ENCODE data around the gene AKAP13. TPM values are rescaled to one million over a fixed set of nuclear protein-coding genes. Genes with fewer than 3 reads are reported as not detected.

Gene AKAP13
- total and polyA plus RNA-seq, 2 of the 13 experiments (the other 11 are each of a cell fraction or from before 2014, with no cell fraction given), result 6.7 to 27.1 TPM

GRCh38 chr15:85353516-85353915 lies 26.9 kb upstream of the AKAP13 start:
- ATAC-seq, result no peak
- Histone ChIP-seq H3K9ac (ENCODE audit: insufficient read depth, low read depth, low read length) (no peak overlapping the region), H3K4me2 (ENCODE audit: low read depth, low read length) (no peak overlapping the region), H3K36me3 (replicated peaks in 1 of 2; ENCODE audit: control insufficient read depth in 1 of 2, insufficient read depth in 2 of 2, low read length in 2 of 2) (no peaks in the 10 kb centered on the region), H3K4me1 (ENCODE audit: insufficient read depth, low read length) (peaks cover 17% of the 10 kb centered on the region), H3K4me3 (replicated peaks in 1 of 3; ENCODE audit: insufficient read depth in 1 of 3, low read depth in 2 of 3, low read length in 3 of 3) (no peak overlapping the region), H2AFZ (ENCODE audit: low read length) (no peak overlapping the region), H3K9me3 (ENCODE audit: low read length) (no peaks in the 10 kb centered on the region), H3K79me2 (ENCODE audit: insufficient read depth, low read length) (no peaks in the 10 kb centered on the region), H3K27ac (ENCODE audit: extremely low read length, insufficient read depth, low read length) (no peak overlapping the region), H3K27me3 (ENCODE audit: control insufficient read depth in 1 of 2, insufficient read depth in 2 of 2, low read length in 2 of 2) (no peaks in the 10 kb centered on the region), H4K20me1 (ENCODE audit: insufficient read depth, low read length) (no peaks in the 10 kb centered on the region)
- TF ChIP-seq FOXA1 (IDR thresholded peaks at IDR 0.05) (no peak), FOXA1 (CRISPR knock-in tag; IDR thresholded peaks at IDR 0.05) (no peak), RXRB (CRISPR knock-in tag; IDR thresholded peaks at IDR 0.05; ENCODE audit: borderline replicate concordance) (no peak), NR2F1 (CRISPR knock-in tag; IDR thresholded peaks at IDR 0.05) (no peak), ZNF549 (CRISPR knock-in tag; IDR thresholded peaks at IDR 0.05) (no peak), NCOR1 (IDR thresholded peaks at IDR 0.05; ENCODE audit: borderline replicate concordance, low read length) (no peak), MTA1 (CRISPR knock-in tag; IDR thresholded peaks at IDR 0.05; ENCODE audit: borderline replicate concordance) (no peak), JDP2 (CRISPR knock-in tag; IDR thresholded peaks at IDR 0.05; ENCODE audit: borderline replicate concordance) (no peak), MEIS1 (CRISPR knock-in tag; IDR thresholded peaks at IDR 0.05; ENCODE audit: borderline replicate concordance) (no peak), RFX1 (IDR thresholded peaks at IDR 0.05) (no peak), SMARCE1 (IDR thresholded peaks at IDR 0.05; ENCODE audit: borderline replicate concordance) (no peak)
- TF ChIP-seq, protein P1, sequence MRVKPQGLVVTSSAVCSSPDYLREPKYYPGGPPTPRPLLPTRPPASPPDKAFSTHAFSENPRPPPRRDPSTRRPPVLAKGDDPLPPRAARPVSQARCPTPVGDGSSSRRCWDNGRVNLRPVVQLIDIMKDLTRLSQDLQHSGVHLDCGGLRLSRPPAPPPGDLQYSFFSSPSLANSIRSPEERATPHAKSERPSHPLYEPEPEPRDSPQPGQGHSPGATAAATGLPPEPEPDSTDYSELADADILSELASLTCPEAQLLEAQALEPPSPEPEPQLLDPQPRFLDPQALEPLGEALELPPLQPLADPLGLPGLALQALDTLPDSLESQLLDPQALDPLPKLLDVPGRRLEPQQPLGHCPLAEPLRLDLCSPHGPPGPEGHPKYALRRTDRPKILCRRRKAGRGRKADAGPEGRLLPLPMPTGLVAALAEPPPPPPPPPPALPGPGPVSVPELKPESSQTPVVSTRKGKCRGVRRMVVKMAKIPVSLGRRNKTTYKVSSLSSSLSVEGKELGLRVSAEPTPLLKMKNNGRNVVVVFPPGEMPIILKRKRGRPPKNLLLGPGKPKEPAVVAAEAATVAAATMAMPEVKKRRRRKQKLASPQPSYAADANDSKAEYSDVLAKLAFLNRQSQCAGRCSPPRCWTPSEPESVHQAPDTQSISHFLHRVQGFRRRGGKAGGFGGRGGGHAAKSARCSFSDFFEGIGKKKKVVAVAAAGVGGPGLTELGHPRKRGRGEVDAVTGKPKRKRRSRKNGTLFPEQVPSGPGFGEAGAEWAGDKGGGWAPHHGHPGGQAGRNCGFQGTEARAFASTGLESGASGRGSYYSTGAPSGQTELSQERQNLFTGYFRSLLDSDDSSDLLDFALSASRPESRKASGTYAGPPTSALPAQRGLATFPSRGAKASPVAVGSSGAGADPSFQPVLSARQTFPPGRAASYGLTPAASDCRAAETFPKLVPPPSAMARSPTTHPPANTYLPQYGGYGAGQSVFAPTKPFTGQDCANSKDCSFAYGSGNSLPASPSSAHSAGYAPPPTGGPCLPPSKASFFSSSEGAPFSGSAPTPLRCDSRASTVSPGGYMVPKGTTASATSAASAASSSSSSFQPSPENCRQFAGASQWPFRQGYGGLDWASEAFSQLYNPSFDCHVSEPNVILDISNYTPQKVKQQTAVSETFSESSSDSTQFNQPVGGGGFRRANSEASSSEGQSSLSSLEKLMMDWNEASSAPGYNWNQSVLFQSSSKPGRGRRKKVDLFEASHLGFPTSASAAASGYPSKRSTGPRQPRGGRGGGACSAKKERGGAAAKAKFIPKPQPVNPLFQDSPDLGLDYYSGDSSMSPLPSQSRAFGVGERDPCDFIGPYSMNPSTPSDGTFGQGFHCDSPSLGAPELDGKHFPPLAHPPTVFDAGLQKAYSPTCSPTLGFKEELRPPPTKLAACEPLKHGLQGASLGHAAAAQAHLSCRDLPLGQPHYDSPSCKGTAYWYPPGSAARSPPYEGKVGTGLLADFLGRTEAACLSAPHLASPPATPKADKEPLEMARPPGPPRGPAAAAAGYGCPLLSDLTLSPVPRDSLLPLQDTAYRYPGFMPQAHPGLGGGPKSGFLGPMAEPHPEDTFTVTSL (CRISPR knock-in tag; IDR thresholded peaks at IDR 0.05; ENCODE audit: borderline replicate concordance), result no peak
- TF ChIP-seq, protein P2, sequence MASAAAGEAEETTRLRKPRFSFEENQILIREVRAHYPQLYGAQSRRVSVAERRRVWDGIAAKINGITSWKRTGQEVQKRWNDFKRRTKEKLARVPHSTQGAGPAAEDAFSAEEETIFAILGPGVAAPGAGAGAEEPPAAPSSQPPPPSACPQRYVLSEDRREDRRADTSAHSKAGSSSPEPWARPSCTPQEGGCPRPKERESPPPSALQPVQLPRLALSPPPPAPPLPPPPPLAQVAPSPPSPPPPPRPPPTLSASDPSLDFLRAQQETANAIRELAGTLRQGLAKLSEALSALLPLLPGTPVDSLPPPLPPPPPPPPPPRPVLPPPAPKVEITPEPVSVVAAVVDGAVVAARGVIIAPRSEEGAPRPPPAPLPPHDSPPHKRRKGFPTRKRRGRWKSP (CRISPR knock-in tag; IDR thresholded peaks at IDR 0.05), result no peak
- TF ChIP-seq, protein P3, sequence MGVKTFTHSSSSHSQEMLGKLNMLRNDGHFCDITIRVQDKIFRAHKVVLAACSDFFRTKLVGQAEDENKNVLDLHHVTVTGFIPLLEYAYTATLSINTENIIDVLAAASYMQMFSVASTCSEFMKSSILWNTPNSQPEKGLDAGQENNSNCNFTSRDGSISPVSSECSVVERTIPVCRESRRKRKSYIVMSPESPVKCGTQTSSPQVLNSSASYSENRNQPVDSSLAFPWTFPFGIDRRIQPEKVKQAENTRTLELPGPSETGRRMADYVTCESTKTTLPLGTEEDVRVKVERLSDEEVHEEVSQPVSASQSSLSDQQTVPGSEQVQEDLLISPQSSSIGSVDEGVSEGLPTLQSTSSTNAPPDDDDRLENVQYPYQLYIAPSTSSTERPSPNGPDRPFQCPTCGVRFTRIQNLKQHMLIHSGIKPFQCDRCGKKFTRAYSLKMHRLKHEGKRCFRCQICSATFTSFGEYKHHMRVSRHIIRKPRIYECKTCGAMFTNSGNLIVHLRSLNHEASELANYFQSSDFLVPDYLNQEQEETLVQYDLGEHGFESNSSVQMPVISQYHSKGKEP (CRISPR knock-in tag; IDR thresholded peaks at IDR 0.05), result no peak
- ChIA-PET CTCF (ENCODE audit: low intra/inter-chr PET ratio, low total read pairs) (no interaction called here), POLR2A (no interaction called here)
- no peak for FAIRE-seq
- DNase-seq (ENCODE audit: low spot score), result no peak
- in situ Hi-C loops (cut with HindIII; ENCODE audit: extremely low pct_ligation_motif_present, low pct_unique_long_range_greater_than_20kb) (no loop called here), intact Hi-C loops (cut with micrococcal nuclease; ENCODE audit: unreplicated experiment) (no loop called here)
- BruUV-seq (replicated peaks), result no TSS peak
